Peyer's patch (tissue), 4 donors: Measurements from ENCODE around the gene SIGLEC7. TPM values are rescaled to one million over a fixed set of nuclear protein-coding genes. Genes with fewer than 3 reads are reported as not detected.

Experiments
- DNase-seq, 3 donors: peaks; one replicate each; pipeline ENCODE4 v3.0.0-alpha.2; 2017 to 2019
- H3K27ac ChIP-seq, 4 donors: fragments of 200-600 bp; sonication (generic); one replicate each; pipeline ENCODE4 v1.5.1; 2016 to 2019
- H3K27me3 ChIP-seq, 2 donors: fragments of 200-600 bp; sonication (generic); one replicate each; pipeline ENCODE4 v1.5.1; 2019
- H3K36me3 ChIP-seq, 3 donors: fragments of 200-600 bp; sonication (generic); one replicate each; pipeline ENCODE4 v1.5.1; 2016 to 2019
- H3K4me1 ChIP-seq, 4 donors: fragments of 200-600 bp; sonication (generic); one replicate each; pipeline ENCODE4 v1.5.1; 2016 to 2019
- H3K4me3 ChIP-seq, 4 donors: fragments of 200-600 bp; sonication (generic); 1 replicate in 3 of 4; 2 replicates in 1 of 4; pipeline ENCODE4 v1.5.1; 2016 to 2019; ENCODE audit warnings: mild to moderate bottlenecking in 1 of 4
- H3K9me3 ChIP-seq, 4 donors: fragments of 200-600 bp; sonication (generic); one replicate each; pipeline ENCODE4 v1.5.1; 2016 to 2019; ENCODE audit warnings: mild to moderate bottlenecking in 1 of 4
- CTCF ChIP-seq, 6 experiments: fragments of 450-650 bp in 4 of 6; fragments of 200-600 bp in 2 of 6; sonication (generic) in 1 of 6; IDR thresholded peaks; one replicate each; pipeline ENCODE4 v1.5.1; 2017 to 2019; ENCODE audit warnings: antibody characterized with exemption in 6 of 6, mild to moderate bottlenecking in 3 of 6, moderate library complexity in 1 of 6
- POLR2A ChIP-seq, 2 donors: fragments of 450-650 bp; IDR thresholded peaks; one replicate each; pipeline ENCODE4 v1.5.1; 2017; ENCODE audit warnings: antibody characterized with exemption in 2 of 2, mild to moderate bottlenecking in 2 of 2, moderate library complexity in 2 of 2
- total RNA-seq, 4 donors: library from RNA; depleted of rRNA; stranded (reverse); fragments of >200 nt; gene quantifications; one replicate each; pipeline ENCODE4 v1.1.0, GENCODE V29; 2016

Gene SIGLEC7
- not detected for total RNA-seq

- Histone ChIP-seq H3K27ac (peak within 1 kb of the TSS in 3 of 4 donors; percentile 10 to 43 (median 35)), H3K4me3 (no peak within 1 kb of the TSS), H3K27me3 (no peaks in the 10 kb centered on the region), H3K4me1 (no peaks in the 10 kb centered on the region), H3K9me3 (no peaks in the 10 kb centered on the region), H3K36me3 (no peaks in the 10 kb centered on the region)
- TF ChIP-seq POLR2A (IDR thresholded peaks at IDR 0.05) (no peak), CTCF (IDR thresholded peaks at IDR 0.05) (no peak)
- DNase-seq = no peak
These were observed at the start of gene SIGLEC7 for GRCh38 chr19:51142119-51142518. TSS of gene SIGLEC7 (plus strand) at chr19:51142301. CDS start at chr19:51142370, 69 bp downstream.

DNA sequence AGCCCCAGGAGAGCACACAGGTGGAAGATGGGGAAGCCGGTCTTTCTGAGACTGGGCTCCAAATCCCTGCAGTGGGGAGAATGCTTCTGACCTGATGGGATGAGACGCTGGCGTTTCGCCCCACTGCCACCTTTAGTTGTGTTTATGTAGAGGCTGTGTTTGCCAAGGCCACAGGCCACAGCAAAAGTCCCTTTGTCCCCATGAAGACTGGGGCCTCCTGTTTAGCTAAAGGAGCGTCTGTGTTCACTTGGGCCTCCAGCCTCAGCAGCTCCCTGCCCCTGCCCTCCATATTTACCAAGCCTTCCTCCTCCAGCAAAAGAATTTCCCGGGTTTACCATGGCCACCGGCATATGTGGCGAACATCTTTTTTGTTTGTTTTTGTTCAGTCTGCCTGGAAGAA lies 49.0 kb upstream of the SIGLEC7 start:
- H3K4me3 ChIP-seq = no peak overlapping the region
- no peaks in the 10 kb centered on the region for H3K9me3 ChIP-seq
- TF ChIP-seq CTCF (IDR thresholded peaks at IDR 0.05) (no peak), POLR2A (IDR thresholded peaks at IDR 0.05) (no peak)
- H3K36me3 ChIP-seq = peaks cover 0 to 5% (median 0%) of the 10 kb centered on the region in 3 donors
- DNase-seq = no peak
- no peak overlapping the region for H3K27ac ChIP-seq
- H3K4me1 ChIP-seq = no peaks in the 10 kb centered on the region
- no peaks in the 10 kb centered on the region for H3K27me3 ChIP-seq

GRCh38 chr19:51093510-51094345 lies 48.4 kb upstream of the SIGLEC7 start:
- DNase-seq = no peak
- Histone ChIP-seq H3K36me3 (peaks cover 0 to 8% (median 0%) of the 10 kb centered on the region in 3 donors), H3K9me3 (no peaks in the 10 kb centered on the region), H3K27ac (no peak overlapping the region), H3K4me3 (no peak overlapping the region), H3K27me3 (no peaks in the 10 kb centered on the region), H3K4me1 (no peaks in the 10 kb centered on the region)
- TF ChIP-seq CTCF (IDR thresholded peaks at IDR 0.05) (no peak), POLR2A (IDR thresholded peaks at IDR 0.05) (no peak)

DNA sequence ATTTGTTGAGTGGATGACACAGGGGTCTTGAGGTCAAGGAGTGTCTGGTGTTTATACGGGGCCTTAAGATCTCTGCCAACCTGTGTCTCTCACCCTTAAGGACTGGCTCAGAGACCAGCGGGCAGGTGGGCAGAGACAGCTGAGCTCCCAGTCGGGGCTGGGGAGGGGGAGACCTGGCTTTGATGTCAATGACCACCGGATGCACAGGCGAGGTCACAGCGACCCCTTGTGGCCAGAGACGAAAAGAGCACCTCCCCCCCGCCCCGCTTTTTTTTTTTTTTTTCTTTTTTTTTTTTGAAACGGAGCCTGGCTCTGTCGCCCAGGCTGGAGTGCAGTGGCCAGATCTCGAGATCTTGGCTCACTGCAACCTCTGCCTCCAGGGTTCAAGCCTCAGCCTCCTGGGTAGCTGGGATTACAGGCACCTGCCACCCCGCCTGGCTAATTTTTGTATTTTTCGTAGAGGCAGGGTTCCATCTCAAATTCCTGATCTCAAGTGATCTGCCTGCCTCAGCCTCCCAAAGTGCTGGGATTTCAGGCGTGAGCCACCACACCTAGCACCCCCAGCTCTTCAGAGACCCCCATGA lies 47.3 kb upstream of the SIGLEC7 start:
- Histone ChIP-seq H3K9me3 (no peaks in the 10 kb centered on the region), H3K4me1 (no peaks in the 10 kb centered on the region), H3K27ac (no peak overlapping the region), H3K36me3 (peaks cover 0 to 9% (median 0%) of the 10 kb centered on the region in 3 donors), H3K27me3 (no peaks in the 10 kb centered on the region), H3K4me3 (no peak overlapping the region)
- DNase-seq = no peak
- TF ChIP-seq POLR2A (IDR thresholded peaks at IDR 0.05) (no peak), CTCF (IDR thresholded peaks at IDR 0.05) (peak in 4 of 6 experiments; percentile 34 to 68 (median 37))

DNA sequence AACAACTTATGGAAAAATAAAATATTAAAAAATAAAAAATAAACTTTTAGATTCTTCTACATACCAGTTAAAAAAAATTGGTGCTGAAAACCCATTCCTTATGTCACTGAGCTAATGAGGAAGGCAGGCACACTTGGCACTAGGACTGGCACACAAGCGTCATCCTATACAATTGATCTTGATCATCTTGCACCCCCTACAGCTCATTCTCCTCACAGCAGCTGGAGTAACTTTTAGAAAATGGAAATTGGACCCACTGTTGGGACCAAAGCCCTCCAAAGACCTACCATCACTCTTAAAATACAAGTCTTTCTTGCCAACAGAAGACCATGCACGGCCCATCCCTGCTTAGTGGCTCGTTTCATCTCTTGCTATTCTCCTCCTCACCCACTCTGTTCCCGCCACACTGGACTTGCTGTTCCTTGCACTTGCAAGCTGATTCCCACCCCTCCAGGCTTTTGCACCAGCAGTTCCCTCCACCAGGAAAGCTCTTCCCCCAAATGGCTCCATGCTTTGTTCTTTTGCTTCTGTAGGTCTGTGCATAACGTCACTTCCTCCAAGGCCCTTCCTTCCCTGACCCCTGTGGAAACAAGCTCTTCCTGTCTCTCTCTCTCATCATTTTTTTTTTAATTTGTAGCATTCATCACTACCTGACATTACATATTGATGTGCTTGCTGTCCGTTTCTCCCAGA lies 45.5 kb upstream of the SIGLEC7 start:
- Histone ChIP-seq H3K4me1 (no peaks in the 10 kb centered on the region), H3K36me3 (peaks cover 0 to 25% (median 0%) of the 10 kb centered on the region in 3 donors), H3K4me3 (no peak overlapping the region), H3K9me3 (no peaks in the 10 kb centered on the region), H3K27ac (no peak overlapping the region), H3K27me3 (no peaks in the 10 kb centered on the region)
- DNase-seq = peak in 1 of 3 donors; percentile 37
- TF ChIP-seq CTCF (IDR thresholded peaks at IDR 0.05) = no peak
- TF ChIP-seq POLR2A (IDR thresholded peaks at IDR 0.05) = no peak
